Measurements from ENCODE around the gene GNPAT. TPM values are rescaled to one million over a fixed set of nuclear protein-coding genes. Genes with fewer than 3 reads are reported as not detected.

GNPAT gene
- total RNA-seq, 1 donor from 2014 or later: 32.5 TPM

- DNase-seq (ENCODE audit: low read depth) (no peak), FAIRE-seq (no peak)
- Histone ChIP-seq H3K27me3 (ENCODE audit: insufficient read depth, low read length) (peaks cover 26% of the 10 kb centered on the region), H2AFZ (ENCODE audit: low read depth, low read length) (no peak overlapping the region), H3K9ac (ENCODE audit: low read length) (no peak overlapping the region), H3K4me1 (ENCODE audit: insufficient read depth, low read length) (no peaks in the 10 kb centered on the region), H4K20me1 (ENCODE audit: insufficient read depth, low read length) (no peaks in the 10 kb centered on the region), H3K9me3 (ENCODE audit: insufficient read depth, low read depth, low read length) (no peaks in the 10 kb centered on the region), H3K36me3 (ENCODE audit: insufficient read depth, low read length) (no peaks in the 10 kb centered on the region), H3K27ac (ENCODE audit: low read depth, low read length) (no peak overlapping the region), H3K4me2 (ENCODE audit: low read length) (no peak overlapping the region), H3K79me2 (ENCODE audit: insufficient read depth, low read length) (no peaks in the 10 kb centered on the region), H3K4me3 (ENCODE audit: insufficient read depth, low read depth, low read length) (no peak overlapping the region)
- H3K9me3 Mint-ChIP-seq (ENCODE audit: unreplicated experiment): no peaks in the 10 kb centered on the region
- H3K36me3 Mint-ChIP-seq (ENCODE audit: low read depth, unreplicated experiment): peaks cover 3% of the 10 kb centered on the region
- H3K4me1 Mint-ChIP-seq (ENCODE audit: low read depth, unreplicated experiment): peaks cover 3% of the 10 kb centered on the region
- H3K27me3 Mint-ChIP-seq (ENCODE audit: low read depth, unreplicated experiment): peaks cover 57% of the 10 kb centered on the region
- H3K27ac Mint-ChIP-seq (ENCODE audit: unreplicated experiment): no peak overlapping the region
- H3K4me3 Mint-ChIP-seq (ENCODE audit: unreplicated experiment): no peak overlapping the region
- no peak for TF ChIP-seq EZH2 (IDR thresholded peaks at IDR 0.05; ENCODE audit: insufficient read depth, low read length)
- no peak for TF ChIP-seq CTCF (IDR thresholded peaks at IDR 0.05; ENCODE audit: insufficient read depth, low read depth, low read length)
These were observed 25.2 kb upstream of the GNPAT start for GRCh38 chr1:231215681-231216385.

DNA sequence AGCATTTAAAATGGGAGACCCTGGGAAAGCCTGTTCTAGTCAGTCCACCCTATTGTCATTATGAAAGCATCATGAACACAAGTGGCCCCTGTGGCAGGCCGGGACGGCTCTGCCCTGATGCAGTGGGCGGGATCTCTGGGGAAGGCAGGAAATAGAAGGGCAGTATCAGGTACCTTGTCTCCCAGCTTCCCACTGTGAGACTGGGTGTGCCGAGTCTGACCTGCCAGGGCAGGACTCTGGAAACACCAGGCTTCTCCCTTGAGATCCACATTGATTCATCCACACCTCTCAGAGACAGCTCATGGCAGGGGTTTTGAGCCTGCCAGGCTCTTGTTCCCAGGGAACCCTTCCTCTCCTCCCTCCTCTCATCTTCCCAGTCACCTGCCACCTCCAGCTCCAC lies 24.5 kb upstream of the GNPAT start:
- FAIRE-seq (no peak), DNase-seq (ENCODE audit: low read depth) (no peak)
- Histone ChIP-seq H3K79me2 (ENCODE audit: insufficient read depth, low read length) (no peaks in the 10 kb centered on the region), H3K4me3 (ENCODE audit: insufficient read depth, low read depth, low read length) (no peak overlapping the region), H4K20me1 (ENCODE audit: insufficient read depth, low read length) (no peaks in the 10 kb centered on the region), H3K4me2 (ENCODE audit: low read length) (no peak overlapping the region), H3K36me3 (ENCODE audit: insufficient read depth, low read length) (no peaks in the 10 kb centered on the region), H3K27ac (ENCODE audit: low read depth, low read length) (no peak overlapping the region), H3K4me1 (ENCODE audit: insufficient read depth, low read length) (no peaks in the 10 kb centered on the region), H2AFZ (ENCODE audit: low read depth, low read length) (no peak overlapping the region), H3K27me3 (ENCODE audit: insufficient read depth, low read length) (peaks cover 26% of the 10 kb centered on the region), H3K9me3 (ENCODE audit: insufficient read depth, low read depth, low read length) (no peaks in the 10 kb centered on the region), H3K9ac (ENCODE audit: low read length) (no peak overlapping the region)
- peaks cover 57% of the 10 kb centered on the region for H3K27me3 Mint-ChIP-seq (ENCODE audit: low read depth, unreplicated experiment)
- TF ChIP-seq EZH2 (IDR thresholded peaks at IDR 0.05; ENCODE audit: insufficient read depth, low read length) (no peak), CTCF (IDR thresholded peaks at IDR 0.05; ENCODE audit: insufficient read depth, low read depth, low read length) (no peak)
- peaks cover 3% of the 10 kb centered on the region for H3K4me1 Mint-ChIP-seq (ENCODE audit: low read depth, unreplicated experiment)
- H3K4me3 Mint-ChIP-seq (ENCODE audit: unreplicated experiment): no peak overlapping the region
- H3K9me3 Mint-ChIP-seq (ENCODE audit: unreplicated experiment): no peaks in the 10 kb centered on the region
- H3K36me3 Mint-ChIP-seq (ENCODE audit: low read depth, unreplicated experiment): peaks cover 3% of the 10 kb centered on the region
- H3K27ac Mint-ChIP-seq (ENCODE audit: unreplicated experiment): no peak overlapping the region

DNA sequence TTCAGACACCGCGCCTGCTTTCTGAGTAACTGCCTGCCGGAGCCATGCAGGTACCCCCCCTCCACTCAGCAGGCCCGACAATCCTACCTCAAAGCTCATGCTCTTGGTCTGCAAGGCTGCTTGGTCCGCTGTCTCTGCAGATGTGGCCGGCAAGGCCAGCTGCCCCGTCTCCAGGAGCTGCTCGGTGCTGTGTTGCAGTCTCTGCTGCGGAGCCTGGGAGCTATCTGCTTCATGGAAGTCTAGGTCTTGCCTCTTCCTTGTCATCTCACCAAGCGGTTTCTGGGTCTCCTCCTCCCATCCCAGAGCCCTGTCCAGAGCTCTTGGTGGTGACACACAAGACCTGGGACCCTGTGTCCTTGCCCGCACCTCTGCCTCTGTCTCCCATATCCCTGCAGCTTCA lies 24.0 kb upstream of the GNPAT start:
- Histone ChIP-seq H3K9ac (ENCODE audit: low read length) (no peak overlapping the region), H2AFZ (ENCODE audit: low read depth, low read length) (no peak overlapping the region), H3K9me3 (ENCODE audit: insufficient read depth, low read depth, low read length) (no peaks in the 10 kb centered on the region), H3K4me3 (ENCODE audit: insufficient read depth, low read depth, low read length) (no peak overlapping the region), H3K27ac (ENCODE audit: low read depth, low read length) (no peak overlapping the region), H3K79me2 (ENCODE audit: insufficient read depth, low read length) (no peaks in the 10 kb centered on the region), H3K36me3 (ENCODE audit: insufficient read depth, low read length) (no peaks in the 10 kb centered on the region), H4K20me1 (ENCODE audit: insufficient read depth, low read length) (no peaks in the 10 kb centered on the region), H3K27me3 (ENCODE audit: insufficient read depth, low read length) (peaks cover 26% of the 10 kb centered on the region), H3K4me1 (ENCODE audit: insufficient read depth, low read length) (no peaks in the 10 kb centered on the region), H3K4me2 (ENCODE audit: low read length) (no peak overlapping the region)
- Mint-ChIP-seq H3K4me3 (ENCODE audit: unreplicated experiment) (no peak overlapping the region), H3K4me1 (ENCODE audit: low read depth, unreplicated experiment) (peaks cover 3% of the 10 kb centered on the region), H3K27ac (ENCODE audit: unreplicated experiment) (no peak overlapping the region), H3K9me3 (ENCODE audit: unreplicated experiment) (no peaks in the 10 kb centered on the region), H3K36me3 (ENCODE audit: low read depth, unreplicated experiment) (peaks cover 3% of the 10 kb centered on the region), H3K27me3 (ENCODE audit: low read depth, unreplicated experiment) (peaks cover 57% of the 10 kb centered on the region)
- FAIRE-seq (no peak), DNase-seq (ENCODE audit: low read depth) (no peak)
- TF ChIP-seq CTCF (IDR thresholded peaks at IDR 0.05; ENCODE audit: insufficient read depth, low read depth, low read length): no peak
- no peak for TF ChIP-seq EZH2 (IDR thresholded peaks at IDR 0.05; ENCODE audit: insufficient read depth, low read length)
